GM12878 (cell line): ENCODE data around the gene TBCB. TPM values are rescaled to one million over a fixed set of nuclear protein-coding genes. Genes with fewer than 3 reads are reported as not detected.

Source experiments
- ATAC-seq: fragments of 200-7000 bp; cut with Tn5 transposase; 3 replicates; pipeline ENCODE4 v1.9.1; 2020; ENCODE audit warnings: mild to moderate bottlenecking, moderate library complexity
- BruUV-seq: library from RNA; stranded (reverse); fragments of 400-500 nt; replicated peaks from 2 replicates; lab custom pipeline; 2021; lab: Mats Ljungman, UMichigan
- CTCF ChIA-PET: fragments of 300-600 bp; sonication (Branson Sonifier 250); formaldehyde crosslinking; extraction: SDS; loops from one replicate; lab custom pipeline; 2021; ENCODE audit warnings: inconsistent platforms; lab: Yijun Ruan, JAX
- POLR2A ChIA-PET: fragments of 350-600 bp; formaldehyde crosslinking; extraction: SDS; loops from one replicate; lab custom pipeline; 2021; ENCODE audit warnings: inconsistent platforms; lab: Charles Lee
- RAD21 ChIA-PET: fragments of 300-600 bp; sonication (Branson Sonifier 250); formaldehyde crosslinking; loops from one replicate; lab custom pipeline; 2023; ENCODE audit warnings: antibody characterized with exemption; ENCODE audit not compliant: unreplicated experiment; lab: Charles Lee
- SMC1A ChIA-PET: fragments of 300-600 bp; sonication (Branson Sonifier 250); formaldehyde crosslinking; loops from one replicate; lab custom pipeline; 2023; ENCODE audit not compliant: unreplicated experiment, uncharacterized antibody; lab: Charles Lee
- DNase-seq: peaks from one replicate; pipeline ENCODE4 v3.0.0-alpha.2; 2011; ENCODE audit warnings: low read depth, low spot score
- FAIRE-seq: peaks from 3 replicates; lab custom pipeline; 2011; peaks lifted over from hg19 to GRCh38; lab: Jason Lieb, UNC
- H2AFZ ChIP-seq: 2 replicates; pipeline ENCODE4 v1.6.0; 2011; ENCODE audit warnings: low read depth, low read length, control low read depth; ENCODE audit not compliant: control insufficient read depth
- H3K27ac ChIP-seq: 2 replicates; pipeline ENCODE4 v1.5.1; 2011; ENCODE audit warnings: control low read depth; ENCODE audit not compliant: control insufficient read depth, insufficient read depth
- H3K27me3 ChIP-seq, 2 experiments: replicated peaks in 1 of 2; 2 replicates each; pipeline versions ENCODE4 v1.6.0 to v1.6.1; 2011; ENCODE audit warnings: low read length in 1 of 2; ENCODE audit not compliant: control insufficient read depth in 2 of 2, insufficient read depth in 2 of 2
- H3K36me3 ChIP-seq, 2 experiments: 2 replicates each; pipeline ENCODE4 v1.5.1; 2011; ENCODE audit warnings: low read length in 1 of 2; ENCODE audit not compliant: control insufficient read depth in 2 of 2, insufficient read depth in 2 of 2
- H3K4me1 ChIP-seq: 2 replicates; pipeline ENCODE4 v1.6.1; 2011; ENCODE audit warnings: mild to moderate bottlenecking, low read length, moderate library complexity, mixed read lengths; ENCODE audit not compliant: control insufficient read depth, insufficient read depth
- H3K4me2 ChIP-seq: 2 replicates; pipeline ENCODE4 v1.6.0; 2011; ENCODE audit warnings: control low read depth; ENCODE audit not compliant: control insufficient read depth, insufficient read depth
- H3K4me3 ChIP-seq: fragments of 200-600 bp; sonication (generic); 2 replicates; pipeline ENCODE4 v1.5.1; 2016
- H3K79me2 ChIP-seq: 2 replicates; pipeline ENCODE4 v1.6.0; 2011; ENCODE audit warnings: low read length; ENCODE audit not compliant: control insufficient read depth, insufficient read depth
- H3K9ac ChIP-seq: 2 replicates; pipeline ENCODE4 v1.8.0; 2011; ENCODE audit warnings: low read length, control low read depth, mixed read lengths; ENCODE audit not compliant: control insufficient read depth, insufficient read depth
- H3K9me3 ChIP-seq: replicated peaks from 3 replicates; pipeline ENCODE4 v1.5.1; 2011; ENCODE audit warnings: mild to moderate bottlenecking, low read length; ENCODE audit not compliant: control insufficient read depth, insufficient read depth
- H4K20me1 ChIP-seq: 2 replicates; pipeline ENCODE4 v1.6.0; 2011; ENCODE audit not compliant: control insufficient read depth, insufficient read depth
- BHLHE40 ChIP-seq, 2 experiments: fragments of 450-650 bp in 1 of 2; IDR thresholded peaks; 2 replicates each; pipeline ENCODE4 v1.6.1; 2011 to 2017; ENCODE audit warnings: low read depth in 2 of 2, borderline replicate concordance in 1 of 2, improper control_type of control experiment in 1 of 2, low read length in 1 of 2, mild to moderate bottlenecking in 1 of 2
- BRCA1 ChIP-seq: IDR thresholded peaks from 2 replicates; pipeline ENCODE4 v1.6.1; 2011; ENCODE audit warnings: low read depth, low read length, improper control_type of control experiment
- EGR1 ChIP-seq, 2 experiments: IDR thresholded peaks; 1 replicate in 1 of 2; 2 replicates in 1 of 2; pipeline ENCODE4 v1.6.1; 2011 to 2012; ENCODE audit warnings: low read depth in 2 of 2, low read length in 2 of 2, borderline replicate concordance in 1 of 2, mild to moderate bottlenecking in 1 of 2, moderate library complexity in 1 of 2
- HDGF ChIP-seq: fragments of 450-650 bp; IDR thresholded peaks from 2 replicates; pipeline ENCODE4 v1.6.1; 2016; ENCODE audit warnings: antibody characterized with exemption
- IKZF2 ChIP-seq, 2 experiments: fragments of 450-650 bp; IDR thresholded peaks; 2 replicates each; pipeline ENCODE4 v1.6.1; 2017; ENCODE audit warnings: mild to moderate bottlenecking in 2 of 2, moderate library complexity in 2 of 2
- JUND ChIP-seq: IDR thresholded peaks from 2 replicates; pipeline ENCODE4 v1.6.1; 2012; ENCODE audit warnings: low read depth, mild to moderate bottlenecking, low read length, improper control_type of control experiment, moderate library complexity
- MTA2 ChIP-seq: fragments of 450-650 bp; IDR thresholded peaks from 2 replicates; pipeline ENCODE4 v1.6.1; 2016; ENCODE audit warnings: low read depth, mild to moderate bottlenecking, moderate library complexity
- POU2F2 ChIP-seq: IDR thresholded peaks from 3 replicates; pipeline ENCODE4 v1.6.1; 2011; ENCODE audit warnings: low read depth, mild to moderate bottlenecking, low read length, borderline replicate concordance
- RCOR1 ChIP-seq: conservative IDR thresholded peaks from 2 replicates; pipeline ENCODE4 v1.6.1; 2012; ENCODE audit warnings: low read depth, low read length, improper control_type of control experiment
- ZNF217 ChIP-seq: fragments of 450-650 bp; IDR thresholded peaks from 2 replicates; pipeline ENCODE4 v1.6.1; 2017; ENCODE audit warnings: antibody characterized with exemption, mild to moderate bottlenecking
- ZSCAN29 ChIP-seq: fragments of 450-650 bp; IDR thresholded peaks from 2 replicates; pipeline ENCODE4 v1.6.1; 2017; ENCODE audit warnings: mild to moderate bottlenecking, moderate library complexity
- WGBS: methylation state at CpG from one replicate; pipeline ENCODE4 v1.1.6; 2016; ENCODE audit warnings: low lambda C conversion rate; ENCODE audit not compliant: insufficient replicate concordance, insufficient coverage; ENCODE audit errors: missing lambda C conversion rate; 5-methylcytosine and 5-hydroxymethylcytosine counted together
- in situ Hi-C: fragments of 300-500 bp; cut with MboI; formaldehyde crosslinking; loops from 9 replicates; pipeline ENCODE4 v1.14.3; 2018; ENCODE audit warnings: mixed read lengths
- intact Hi-C: fragments of 100-400 bp; cut with micrococcal nuclease; formaldehyde crosslinking; loops from one replicate; pipeline ENCODE4 v1.14.2; 2022; ENCODE audit not compliant: unreplicated experiment
- polyA plus RNA-seq, 11 experiments: library from polyadenylated mRNA; depleted of rRNA in 4 of 11; unstranded in 6 of 11; stranded (reverse) in 5 of 11; fragments of >200 nt; fragmentation: Nextera tagmentation in 4 of 11; fragmentation: Illumina TruSeq in 1 of 11; extraction: Ambion mirVana in 4 of 11; extraction: Trizol in 1 of 11; gene quantifications; 1 replicate in 1 of 11; 2 replicates in 10 of 11; pipeline versions ENCODE4 v1.2.1 to v1.2.3, GENCODE V29; 2011 to 2016; ENCODE audit warnings: inconsistent platforms in 2 of 11, missing spikeins in 2 of 11, low read depth in 1 of 11
- total RNA-seq, 4 experiments: library from RNA; depleted of rRNA in 3 of 4; stranded (reverse); fragments of >200 nt in 3 of 4; fragmentation: Illumina TruSeq in 1 of 4; extraction: Trizol in 1 of 4; gene quantifications; 2 replicates each; pipeline versions ENCODE4 v1.2.1 to v1.2.3, GENCODE V29; 2013 to 2021
- TF ChIP-seq, protein P1 (sequence below): fragments of 450-650 bp; IDR thresholded peaks from 2 replicates; pipeline ENCODE4 v1.6.1; 2016; ENCODE audit warnings: mild to moderate bottlenecking, moderate library complexity, borderline replicate concordance
- TF ChIP-seq, protein P2 (sequence below): fragments of 450-650 bp; IDR thresholded peaks from 2 replicates; pipeline ENCODE4 v1.6.1; 2017; ENCODE audit warnings: antibody characterized with exemption, mild to moderate bottlenecking, moderate library complexity
- TF ChIP-seq, protein P3 (sequence below): fragments of 450-650 bp; formaldehyde crosslinking; IDR thresholded peaks from 2 replicates; pipeline ENCODE4 v1.4.0; 2022; ENCODE audit warnings: mild to moderate bottlenecking, moderate library complexity

Gene TBCB
- total and polyA plus RNA-seq, 10 of the 15 experiments (the other 5 are each of a cell fraction or from before 2014, with no cell fraction given): 9.4 to 193 (median 126) TPM

DNA sequence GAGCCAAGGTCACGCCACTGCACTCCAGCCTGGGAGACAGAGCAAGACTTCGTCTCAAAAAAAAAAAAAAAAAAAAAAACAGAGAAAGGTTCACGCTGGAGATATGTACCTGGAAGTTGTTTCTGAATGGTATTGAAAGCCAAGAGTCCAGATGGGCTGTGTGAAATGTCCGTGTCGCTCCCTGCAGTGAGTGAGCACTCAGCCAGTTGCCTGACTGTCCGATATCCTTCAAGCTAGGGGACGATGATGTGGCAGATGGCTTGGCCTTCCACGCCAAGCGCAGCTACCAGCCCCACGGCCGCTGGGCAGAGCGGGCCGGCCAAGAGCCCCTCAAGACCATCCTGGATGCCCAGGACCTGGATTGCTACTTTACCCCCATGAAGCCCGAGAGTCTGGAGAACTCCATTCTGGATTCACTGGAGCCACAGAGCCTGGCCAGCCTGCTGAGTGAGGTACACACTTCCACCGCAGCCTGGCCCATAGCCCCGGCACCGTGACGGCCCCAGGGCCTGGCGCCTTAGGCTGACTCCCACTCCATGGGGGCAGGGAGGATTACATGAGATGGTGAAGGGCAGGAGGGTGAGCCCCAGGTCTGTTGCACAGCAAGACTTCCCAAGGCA lies 16.0 kb upstream of the TBCB start:
- POLR2A ChIA-PET: interaction anchor here (0.6 to 1.0 kb wide), 2 partner anchors 19 to 41 kb away, joined by 5 to 8 read pairs; no protein-coding TSS in a partner anchor
- WGBS: 97% methylated on average over 17 of the region's 19 CpGs
- BruUV-seq: no TSS peak
- TF ChIP-seq, protein P1, sequence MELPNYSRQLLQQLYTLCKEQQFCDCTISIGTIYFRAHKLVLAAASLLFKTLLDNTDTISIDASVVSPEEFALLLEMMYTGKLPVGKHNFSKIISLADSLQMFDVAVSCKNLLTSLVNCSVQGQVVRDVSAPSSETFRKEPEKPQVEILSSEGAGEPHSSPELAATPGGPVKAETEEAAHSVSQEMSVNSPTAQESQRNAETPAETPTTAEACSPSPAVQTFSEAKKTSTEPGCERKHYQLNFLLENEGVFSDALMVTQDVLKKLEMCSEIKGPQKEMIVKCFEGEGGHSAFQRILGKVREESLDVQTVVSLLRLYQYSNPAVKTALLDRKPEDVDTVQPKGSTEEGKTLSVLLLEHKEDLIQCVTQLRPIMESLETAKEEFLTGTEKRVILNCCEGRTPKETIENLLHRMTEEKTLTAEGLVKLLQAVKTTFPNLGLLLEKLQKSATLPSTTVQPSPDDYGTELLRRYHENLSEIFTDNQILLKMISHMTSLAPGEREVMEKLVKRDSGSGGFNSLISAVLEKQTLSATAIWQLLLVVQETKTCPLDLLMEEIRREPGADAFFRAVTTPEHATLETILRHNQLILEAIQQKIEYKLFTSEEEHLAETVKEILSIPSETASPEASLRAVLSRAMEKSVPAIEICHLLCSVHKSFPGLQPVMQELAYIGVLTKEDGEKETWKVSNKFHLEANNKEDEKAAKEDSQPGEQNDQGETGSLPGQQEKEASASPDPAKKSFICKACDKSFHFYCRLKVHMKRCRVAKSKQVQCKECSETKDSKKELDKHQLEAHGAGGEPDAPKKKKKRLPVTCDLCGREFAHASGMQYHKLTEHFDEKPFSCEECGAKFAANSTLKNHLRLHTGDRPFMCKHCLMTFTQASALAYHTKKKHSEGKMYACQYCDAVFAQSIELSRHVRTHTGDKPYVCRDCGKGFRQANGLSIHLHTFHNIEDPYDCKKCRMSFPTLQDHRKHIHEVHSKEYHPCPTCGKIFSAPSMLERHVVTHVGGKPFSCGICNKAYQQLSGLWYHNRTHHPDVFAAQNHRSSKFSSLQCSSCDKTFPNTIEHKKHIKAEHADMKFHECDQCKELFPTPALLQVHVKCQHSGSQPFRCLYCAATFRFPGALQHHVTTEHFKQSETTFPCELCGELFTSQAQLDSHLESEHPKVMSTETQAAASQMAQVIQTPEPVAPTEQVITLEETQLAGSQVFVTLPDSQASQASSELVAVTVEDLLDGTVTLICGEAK: no peak
- TF ChIP-seq POU2F2 (no peak), ZSCAN29 (no peak), BRCA1 (no peak), IKZF2 (IDR thresholded peaks at IDR 0.05) (no peak), ZNF217 (no peak), MTA2 (no peak), HDGF (no peak), RCOR1 (no peak), BHLHE40 (IDR thresholded peaks at IDR 0.05; ENCODE audit: borderline replicate concordance in 1 of 2, low read depth in 2 of 2, low read length in 1 of 2) (no peak), JUND (no peak), EGR1 (IDR thresholded peaks at IDR 0.05; ENCODE audit: borderline replicate concordance in 1 of 2, low read depth in 2 of 2, low read length in 2 of 2) (no peak)
- TF ChIP-seq, protein P2, sequence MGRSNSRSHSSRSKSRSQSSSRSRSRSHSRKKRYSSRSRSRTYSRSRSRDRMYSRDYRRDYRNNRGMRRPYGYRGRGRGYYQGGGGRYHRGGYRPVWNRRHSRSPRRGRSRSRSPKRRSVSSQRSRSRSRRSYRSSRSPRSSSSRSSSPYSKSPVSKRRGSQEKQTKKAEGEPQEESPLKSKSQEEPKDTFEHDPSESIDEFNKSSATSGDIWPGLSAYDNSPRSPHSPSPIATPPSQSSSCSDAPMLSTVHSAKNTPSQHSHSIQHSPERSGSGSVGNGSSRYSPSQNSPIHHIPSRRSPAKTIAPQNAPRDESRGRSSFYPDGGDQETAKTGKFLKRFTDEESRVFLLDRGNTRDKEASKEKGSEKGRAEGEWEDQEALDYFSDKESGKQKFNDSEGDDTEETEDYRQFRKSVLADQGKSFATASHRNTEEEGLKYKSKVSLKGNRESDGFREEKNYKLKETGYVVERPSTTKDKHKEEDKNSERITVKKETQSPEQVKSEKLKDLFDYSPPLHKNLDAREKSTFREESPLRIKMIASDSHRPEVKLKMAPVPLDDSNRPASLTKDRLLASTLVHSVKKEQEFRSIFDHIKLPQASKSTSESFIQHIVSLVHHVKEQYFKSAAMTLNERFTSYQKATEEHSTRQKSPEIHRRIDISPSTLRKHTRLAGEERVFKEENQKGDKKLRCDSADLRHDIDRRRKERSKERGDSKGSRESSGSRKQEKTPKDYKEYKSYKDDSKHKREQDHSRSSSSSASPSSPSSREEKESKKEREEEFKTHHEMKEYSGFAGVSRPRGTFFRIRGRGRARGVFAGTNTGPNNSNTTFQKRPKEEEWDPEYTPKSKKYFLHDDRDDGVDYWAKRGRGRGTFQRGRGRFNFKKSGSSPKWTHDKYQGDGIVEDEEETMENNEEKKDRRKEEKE: no peak
- TF ChIP-seq, protein P3, sequence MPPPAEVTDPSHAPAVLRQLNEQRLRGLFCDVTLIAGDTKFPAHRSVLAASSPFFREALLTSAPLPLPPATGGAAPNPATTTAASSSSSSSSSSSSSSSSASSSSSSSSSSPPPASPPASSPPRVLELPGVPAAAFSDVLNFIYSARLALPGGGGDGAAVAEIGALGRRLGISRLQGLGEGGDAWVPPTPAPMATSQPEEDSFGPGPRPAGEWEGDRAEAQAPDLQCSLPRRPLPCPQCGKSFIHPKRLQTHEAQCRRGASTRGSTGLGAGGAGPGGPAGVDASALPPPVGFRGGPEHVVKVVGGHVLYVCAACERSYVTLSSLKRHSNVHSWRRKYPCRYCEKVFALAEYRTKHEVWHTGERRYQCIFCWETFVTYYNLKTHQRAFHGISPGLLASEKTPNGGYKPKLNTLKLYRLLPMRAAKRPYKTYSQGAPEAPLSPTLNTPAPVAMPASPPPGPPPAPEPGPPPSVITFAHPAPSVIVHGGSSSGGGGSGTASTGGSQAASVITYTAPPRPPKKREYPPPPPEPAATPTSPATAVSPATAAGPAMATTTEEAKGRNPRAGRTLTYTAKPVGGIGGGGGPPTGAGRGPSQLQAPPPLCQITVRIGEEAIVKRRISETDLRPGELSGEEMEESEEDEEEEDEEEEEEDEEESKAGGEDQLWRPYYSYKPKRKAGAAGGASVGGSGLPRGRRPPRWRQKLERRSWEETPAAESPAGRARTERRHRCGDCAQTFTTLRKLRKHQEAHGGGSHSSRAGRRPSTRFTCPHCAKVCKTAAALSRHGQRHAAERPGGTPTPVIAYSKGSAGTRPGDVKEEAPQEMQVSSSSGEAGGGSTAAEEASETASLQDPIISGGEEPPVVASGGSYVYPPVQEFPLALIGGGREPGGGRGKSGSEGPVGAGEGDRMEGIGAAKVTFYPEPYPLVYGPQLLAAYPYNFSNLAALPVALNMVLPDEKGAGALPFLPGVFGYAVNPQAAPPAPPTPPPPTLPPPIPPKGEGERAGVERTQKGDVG (CRISPR knock-in tag): no peak

More for the DNA sequence above, 16.0 kb upstream of the TBCB start:
- RAD21 ChIA-PET: no interaction called here
- no peaks in the 10 kb centered on the region for H3K4me1 ChIP-seq
- FAIRE-seq (no peak), DNase-seq (no peak), ATAC-seq (no peak)
- SMC1A ChIA-PET: no interaction called here
- no peaks in the 10 kb centered on the region for H3K79me2 ChIP-seq
- no peaks in the 10 kb centered on the region for H3K9me3 ChIP-seq
- intact Hi-C loops (no loop called here), in situ Hi-C loops (no loop called here)
- H3K9ac ChIP-seq: no peak overlapping the region
- CTCF ChIA-PET: no interaction called here
- peaks cover 0 to 26% of the 10 kb centered on the region in 2 experiments; a peak in 3 of 4 replicates for H3K36me3 ChIP-seq
- no peaks in the 10 kb centered on the region for H3K27me3 ChIP-seq
- no peak overlapping the region for H3K27ac ChIP-seq
- no peak overlapping the region for H3K4me2 ChIP-seq
- no peaks in the 10 kb centered on the region for H4K20me1 ChIP-seq
- no peak overlapping the region for H2AFZ ChIP-seq
- H3K4me3 ChIP-seq: no peak overlapping the region
